Measurements from ENCODE around the gene ANKRD13A. TPM values are rescaled to one million over a fixed set of nuclear protein-coding genes. Genes with fewer than 3 reads are reported as not detected.

ANKRD13A gene
- total and polyA plus RNA-seq, 2 of the 8 experiments (the other 6 are each of a cell fraction or from before 2014, with no cell fraction given) = 16.8 to 21.4 TPM

- TF ChIP-seq E2F6 (IDR thresholded peaks at IDR 0.05) (no peak), CHD7 (IDR thresholded peaks at IDR 0.05; ENCODE audit: insufficient replicate concordance, low read length) (no peak)
Observed at GRCh38 chr12:110059651-110060000, 60.4 kb downstream of the ANKRD13A start (continued).

All from H1 (cell line).